ENCODE results near the gene WIPF2.

The WIPF2 gene

GRCh38 chr17:40326014-40326831 is 107.1 kb downstream of the WIPF2 start:
- no peak for DNase-seq (ENCODE audit: low read depth in 3 of 3)

- no peak for DNase-seq (ENCODE audit: low read depth in 3 of 3)
Measured at GRCh38 chr17:40326832-40327199, 107.7 kb downstream of the WIPF2 start.

- no peak for DNase-seq (ENCODE audit: low read depth in 3 of 3)
Measured at GRCh38 chr17:40327244-40327729, 108.2 kb downstream of the WIPF2 start.

GRCh38 chr17:40327735-40328385 is 108.8 kb downstream of the WIPF2 start:
- DNase-seq (ENCODE audit: low read depth in 3 of 3), result no peak

- no peak for DNase-seq (ENCODE audit: low read depth in 3 of 3)
Measured at GRCh38 chr17:40328386-40328766, 109.3 kb downstream of the WIPF2 start.

GRCh38 chr17:40329839-40330794 is 111.0 kb downstream of the WIPF2 start:
- DNase-seq (ENCODE audit: low read depth in 3 of 3), result no peak

GRCh38 chr17:40330850-40331470 is 111.9 kb downstream of the WIPF2 start:
- no peak for DNase-seq (ENCODE audit: low read depth in 3 of 3)

GRCh38 chr17:40331743-40332641 is 112.9 kb downstream of the WIPF2 start:
- DNase-seq (ENCODE audit: low read depth in 3 of 3), result no peak
